Activated T-cell treated with anti-CD3 and anti-CD28 coated beads for 1 hour (primary cell): ENCODE results near the gene TTN.

ENCODE experiments used
- DNase-seq: peaks from one replicate; pipeline ENCODE4 v3.0.0-alpha.2; 2020; ENCODE audit warnings: low read depth

Gene TTN

GRCh38 chr2:178485356-178485755, 321.9 kb downstream of the TTN start:
- no peak for DNase-seq

- DNase-seq: no peak
Observed at GRCh38 chr2:178484245-178485041, 322.8 kb downstream of the TTN start.

- DNase-seq: no peak
Observed at GRCh38 chr2:178482437-178482836, 324.8 kb downstream of the TTN start.

GRCh38 chr2:178480227-178481181, 326.7 kb downstream of the TTN start, which contains the start of gene PLEKHA3:
PLEKHA3 (plus strand) TSS chr2:178480457; CDS start chr2:178480870, 413 bp downstream.
- DNase-seq: peak; percentile 58

GRCh38 chr2:178479758-178480226, 327.4 kb downstream of the TTN start:
- no peak for DNase-seq

- no peak for DNase-seq
Observed at GRCh38 chr2:178479275-178479616, 328.0 kb downstream of the TTN start.

GRCh38 chr2:178478439-178479274, 328.6 kb downstream of the TTN start, which contains the start of gene FKBP7:
FKBP7 (minus strand) TSS chr2:178478600; CDS start chr2:178478499, 101 bp downstream.
- DNase-seq: peak; percentile 80

GRCh38 chr2:178478130-178478438, 329.1 kb downstream of the TTN start:
- DNase-seq: no peak

- DNase-seq: no peak
Observed at GRCh38 chr2:178477443-178478129, 329.6 kb downstream of the TTN start.

- DNase-seq: no peak
Observed at GRCh38 chr2:178476477-178476876, 330.7 kb downstream of the TTN start.
